Ectodermal cell (in vitro differentiated cells): ENCODE measurements around the gene SRGAP1.

ENCODE experiments used
- H3K27ac ChIP-seq: 2 replicates; pipeline ENCODE4 v1.7.0; 2013; ENCODE audit warnings: mild to moderate bottlenecking, low read depth, low read length; ENCODE audit not compliant: insufficient read depth, poor library complexity, severe bottlenecking
- H3K27me3 ChIP-seq: 2 replicates; pipeline ENCODE4 v1.7.0; 2013; ENCODE audit warnings: mild to moderate bottlenecking, low read length; ENCODE audit not compliant: insufficient read depth, control insufficient read depth, poor library complexity, severe bottlenecking
- H3K36me3 ChIP-seq: one replicate; pipeline ENCODE4 v1.7.0; 2013; ENCODE audit warnings: low read length; ENCODE audit not compliant: control insufficient read depth, insufficient read depth
- H3K4me1 ChIP-seq: one replicate; pipeline ENCODE4 v1.7.0; 2013; ENCODE audit warnings: low read length; ENCODE audit not compliant: control insufficient read depth, insufficient read depth
- H3K4me3 ChIP-seq: 2 replicates; pipeline ENCODE4 v1.7.0; 2013; ENCODE audit warnings: low read depth, low read length, control low read depth; ENCODE audit not compliant: insufficient read depth
- H3K9me3 ChIP-seq: 2 replicates; pipeline ENCODE4 v1.7.0; 2013; ENCODE audit warnings: mild to moderate bottlenecking, low read length, moderate library complexity; ENCODE audit not compliant: control insufficient read depth
- WGBS, 2 experiments: methylation state at CpG; one replicate each; pipeline ENCODE4 v1.1.7; 2013; ENCODE audit warnings: missing lambda C conversion rate in 2 of 2; 5-methylcytosine and 5-hydroxymethylcytosine counted together

SRGAP1 gene

DNA sequence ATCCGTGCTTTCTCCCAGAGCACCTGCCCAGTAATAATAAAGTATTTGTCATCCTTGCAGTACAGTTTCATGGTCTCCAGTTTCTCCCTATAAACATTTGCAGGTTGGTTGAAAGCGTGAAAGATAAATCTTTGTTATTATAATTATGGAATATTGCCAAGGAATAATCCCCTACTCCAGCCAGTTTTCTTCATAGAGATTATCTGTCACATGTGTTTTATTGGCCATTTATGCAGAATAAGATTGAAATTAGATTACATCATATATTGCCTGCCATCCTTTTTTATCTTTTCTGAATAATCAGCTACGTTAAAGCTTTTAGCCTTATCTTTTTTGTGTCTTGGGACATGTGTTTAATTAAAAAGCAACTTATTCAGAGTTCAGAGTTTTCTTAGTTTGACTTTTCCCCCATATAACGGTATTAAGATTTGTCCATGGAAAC lies 209.6 kb downstream of the SRGAP1 start:
- WGBS, 2 experiments = 87 to 92% methylated on average over 2 to 3 of the region's 4 CpGs
- Histone ChIP-seq H3K4me3 (no peak overlapping the region), H3K4me1 (no peaks in the 10 kb centered on the region), H3K27me3 (no peaks in the 10 kb centered on the region), H3K9me3 (no peaks in the 10 kb centered on the region), H3K27ac (no peak overlapping the region), H3K36me3 (no peaks in the 10 kb centered on the region)

DNA sequence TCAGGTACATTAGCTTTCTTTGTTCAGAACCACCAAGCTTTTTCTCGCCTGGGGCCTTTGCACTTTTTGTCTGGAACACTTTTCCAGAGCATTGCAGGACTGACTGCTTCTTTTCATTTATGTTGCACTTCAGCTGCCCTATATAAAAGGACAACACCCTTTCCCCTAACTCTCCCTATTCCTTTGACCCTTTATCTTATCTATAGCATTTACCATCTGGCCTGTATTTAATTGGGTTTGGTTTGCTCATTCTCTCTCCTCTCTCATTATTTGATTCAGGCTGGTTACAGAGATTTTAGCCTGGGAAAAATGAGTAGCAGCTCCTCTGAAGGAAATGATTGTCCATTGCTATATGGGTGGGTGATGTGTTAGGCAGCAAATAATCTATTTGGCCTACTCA lies 212.2 kb downstream of the SRGAP1 start:
- Histone ChIP-seq H3K27me3 (no peaks in the 10 kb centered on the region), H3K4me3 (no peak overlapping the region), H3K4me1 (no peaks in the 10 kb centered on the region), H3K9me3 (no peaks in the 10 kb centered on the region), H3K27ac (no peak overlapping the region), H3K36me3 (no peaks in the 10 kb centered on the region)
- WGBS, 2 experiments = 94 to 95% methylated on average over 1 of the region's 1 CpG

DNA sequence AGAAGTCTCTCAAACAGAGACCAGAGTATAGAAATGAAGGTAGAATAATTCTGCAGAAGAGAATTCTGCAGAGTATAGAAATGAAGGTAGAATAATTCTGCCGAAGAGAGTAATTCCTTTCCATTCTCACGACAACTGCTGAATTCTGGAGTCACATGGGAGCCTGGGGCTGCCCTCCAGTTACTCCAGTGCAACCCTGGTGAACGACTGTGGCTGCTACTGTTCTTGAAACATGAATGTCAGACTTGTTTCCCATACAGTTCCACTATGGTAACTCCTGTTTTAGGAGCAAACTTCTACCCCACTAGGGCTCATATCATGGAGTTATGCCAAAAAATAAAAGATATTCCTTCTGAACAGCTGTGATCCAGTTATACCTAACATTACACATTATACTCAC lies 213.2 kb downstream of the SRGAP1 start:
- no peak overlapping the region for H3K27ac ChIP-seq
- H3K4me1 ChIP-seq = no peaks in the 10 kb centered on the region
- H3K4me3 ChIP-seq = no peak overlapping the region
- H3K9me3 ChIP-seq = no peaks in the 10 kb centered on the region
- H3K27me3 ChIP-seq = no peaks in the 10 kb centered on the region
- no peaks in the 10 kb centered on the region for H3K36me3 ChIP-seq
- WGBS, 2 experiments = 92 to 95% methylated on average over 3 of the region's 3 CpGs

DNA sequence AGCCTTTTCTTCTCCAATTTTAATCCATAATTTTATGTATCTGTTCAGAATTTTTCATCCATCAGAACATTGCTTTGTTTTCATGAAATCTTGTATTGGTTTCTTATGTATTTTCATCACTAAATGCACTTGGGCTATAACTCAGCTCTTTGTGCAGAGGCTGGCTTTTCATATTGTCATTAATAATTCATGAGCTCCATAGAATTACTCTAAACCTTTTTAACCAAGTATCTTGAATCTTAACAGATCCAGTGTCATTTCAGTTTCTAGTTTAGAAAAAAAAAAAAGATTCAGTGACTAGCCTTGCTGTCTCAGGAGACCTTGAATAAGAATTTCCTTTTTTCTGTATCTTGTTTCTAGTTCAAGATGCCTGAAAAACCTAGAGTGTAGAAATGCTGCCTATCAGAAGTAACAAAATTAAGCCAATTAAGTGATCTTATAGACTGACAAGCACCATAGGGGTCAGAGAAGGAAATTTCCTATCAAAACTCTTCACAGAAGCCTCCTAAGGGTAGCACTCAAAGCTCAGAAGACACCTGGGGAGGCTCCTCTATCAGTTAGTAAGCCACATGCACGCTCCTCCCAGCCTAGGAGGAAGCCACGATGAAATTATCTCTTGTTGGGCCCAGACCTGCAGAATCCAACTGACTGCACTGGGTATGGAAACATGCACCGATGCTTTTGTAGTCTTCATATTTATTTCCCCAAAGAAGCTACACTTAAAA lies 214.2 kb downstream of the SRGAP1 start:
- no peaks in the 10 kb centered on the region for H3K4me1 ChIP-seq
- no peak overlapping the region for H3K27ac ChIP-seq
- H3K4me3 ChIP-seq = no peak overlapping the region
- WGBS, 2 experiments = 64 to 73% methylated on average over 3 of the region's 3 CpGs
- no peaks in the 10 kb centered on the region for H3K27me3 ChIP-seq
- H3K36me3 ChIP-seq = no peaks in the 10 kb centered on the region
- no peaks in the 10 kb centered on the region for H3K9me3 ChIP-seq

DNA sequence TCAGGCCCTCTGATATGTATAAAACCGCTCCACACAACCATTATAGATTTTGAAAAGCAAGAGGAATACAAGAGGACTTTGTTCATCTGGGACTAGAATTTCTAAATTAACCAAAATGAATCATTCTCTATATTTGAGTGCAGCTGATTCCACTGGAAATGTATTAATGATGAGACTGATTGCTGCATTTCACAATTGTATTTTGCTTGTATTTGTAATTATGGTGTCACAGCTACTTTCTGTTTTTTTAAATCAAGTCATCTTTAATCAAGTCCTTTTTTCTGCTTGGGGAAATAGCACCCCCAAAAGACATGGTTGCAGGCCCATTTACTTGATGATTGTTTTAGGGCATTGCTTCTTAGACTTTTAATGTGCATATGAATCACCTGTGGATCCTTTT lies 215.2 kb downstream of the SRGAP1 start:
- no peaks in the 10 kb centered on the region for H3K9me3 ChIP-seq
- H3K4me1 ChIP-seq = no peaks in the 10 kb centered on the region
- H3K4me3 ChIP-seq = no peak overlapping the region
- H3K36me3 ChIP-seq = no peaks in the 10 kb centered on the region
- 100% methylated on average over 1 of the region's 1 CpG; no CpG with 5 or more reads in 1 of the 2 experiments for WGBS, 2 experiments
- no peak overlapping the region for H3K27ac ChIP-seq
- H3K27me3 ChIP-seq = no peaks in the 10 kb centered on the region

DNA sequence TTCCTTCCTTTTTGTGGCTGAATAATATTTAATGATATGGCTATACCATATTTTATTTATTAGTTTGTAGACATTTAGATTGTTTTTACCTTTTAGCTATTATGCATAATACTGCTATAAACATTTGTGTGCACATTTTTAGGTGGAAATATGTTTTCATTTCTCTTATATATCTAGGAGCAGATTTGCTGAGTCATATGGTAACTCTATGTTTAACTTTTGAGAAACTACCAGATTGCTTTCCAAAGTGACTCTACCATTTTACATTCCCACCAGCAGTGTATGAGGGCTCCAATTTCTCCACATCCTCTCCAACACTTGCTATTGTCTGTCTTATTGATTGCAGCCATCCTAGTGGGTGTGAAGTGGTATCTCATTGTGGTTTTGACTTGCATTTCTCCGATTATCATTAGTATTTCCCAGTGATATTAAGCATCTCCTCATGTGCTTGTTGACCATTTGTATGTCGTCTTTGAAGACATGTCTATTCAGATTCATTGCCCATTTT lies 217.4 kb downstream of the SRGAP1 start:
- Histone ChIP-seq H3K4me1 (no peaks in the 10 kb centered on the region), H3K27me3 (no peaks in the 10 kb centered on the region), H3K9me3 (no peaks in the 10 kb centered on the region), H3K4me3 (no peak overlapping the region), H3K27ac (no peak overlapping the region), H3K36me3 (no peaks in the 10 kb centered on the region)
- 90 to 100% methylated on average over 1 to 2 of the region's 2 CpGs for WGBS, 2 experiments

DNA sequence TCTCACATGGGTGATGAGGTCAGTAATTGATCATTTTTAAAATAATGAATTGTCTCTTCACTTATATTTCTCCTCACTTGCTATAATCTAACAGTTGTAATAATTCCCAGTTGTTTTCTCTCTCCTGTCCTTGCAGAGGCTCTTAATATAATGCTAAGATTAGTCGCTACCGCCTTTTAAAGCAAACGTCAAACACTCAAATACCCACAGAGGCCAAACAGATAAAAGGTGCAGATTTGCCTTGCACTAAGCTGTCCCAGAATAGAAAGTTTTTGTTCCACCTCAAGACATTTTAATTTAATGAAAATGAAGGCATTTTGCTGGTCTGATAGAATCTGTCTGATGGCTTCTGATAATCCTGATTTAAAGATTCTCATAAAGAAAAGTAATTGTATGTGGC lies 218.6 kb downstream of the SRGAP1 start:
- no peak overlapping the region for H3K4me3 ChIP-seq
- no peaks in the 10 kb centered on the region for H3K9me3 ChIP-seq
- WGBS, 2 experiments = 93 to 99% methylated on average over 3 of the region's 3 CpGs
- H3K4me1 ChIP-seq = no peaks in the 10 kb centered on the region
- H3K36me3 ChIP-seq = no peaks in the 10 kb centered on the region
- H3K27me3 ChIP-seq = no peaks in the 10 kb centered on the region
- no peak overlapping the region for H3K27ac ChIP-seq

DNA sequence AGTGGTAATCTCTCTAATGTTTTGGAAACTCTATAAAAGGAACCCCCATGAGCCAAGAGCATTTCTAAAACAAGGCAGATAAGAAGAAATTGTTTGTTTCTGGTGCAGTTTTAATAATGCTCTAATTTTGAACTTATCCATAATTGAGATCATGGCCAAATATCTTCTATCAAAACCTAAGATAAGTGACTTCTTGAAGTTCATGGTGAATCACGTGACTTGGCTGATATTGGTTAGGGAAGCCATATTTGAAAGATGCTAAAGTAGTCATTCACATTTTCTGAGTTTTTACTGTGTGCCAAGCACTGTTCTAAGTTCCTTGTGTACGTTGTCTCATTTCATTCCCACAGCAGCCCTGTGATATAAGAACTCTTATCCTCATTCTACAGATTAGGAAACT lies 219.7 kb downstream of the SRGAP1 start:
- Histone ChIP-seq H3K27me3 (no peaks in the 10 kb centered on the region), H3K36me3 (no peaks in the 10 kb centered on the region), H3K4me1 (no peaks in the 10 kb centered on the region), H3K4me3 (no peak overlapping the region), H3K27ac (no peak overlapping the region), H3K9me3 (no peaks in the 10 kb centered on the region)
- 92 to 93% methylated on average over 2 of the region's 2 CpGs for WGBS, 2 experiments

DNA sequence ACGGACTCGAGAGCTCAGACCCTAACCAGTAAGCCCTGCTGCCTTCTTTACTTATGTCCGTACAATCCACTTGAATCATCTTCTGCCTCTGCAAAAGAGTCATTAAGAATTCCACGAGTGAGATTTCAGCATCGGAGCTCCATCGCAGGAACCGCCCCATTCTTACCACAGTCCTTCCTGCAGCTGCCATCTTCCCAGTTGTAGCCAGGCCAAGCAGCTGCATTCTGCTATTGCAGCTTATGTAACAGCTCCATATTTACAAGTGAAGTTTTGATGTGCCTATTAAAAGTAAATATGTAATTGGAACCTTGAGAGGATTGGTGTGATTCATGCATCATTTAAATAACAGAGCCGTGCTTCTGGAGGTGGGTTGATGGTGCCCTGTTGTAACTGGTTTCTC lies 220.2 kb downstream of the SRGAP1 start:
- Histone ChIP-seq H3K27me3 (no peaks in the 10 kb centered on the region), H3K27ac (no peak overlapping the region), H3K9me3 (no peaks in the 10 kb centered on the region), H3K36me3 (no peaks in the 10 kb centered on the region), H3K4me3 (no peak overlapping the region), H3K4me1 (no peaks in the 10 kb centered on the region)
- WGBS, 2 experiments = 94 to 96% methylated on average over 8 of the region's 8 CpGs

DNA sequence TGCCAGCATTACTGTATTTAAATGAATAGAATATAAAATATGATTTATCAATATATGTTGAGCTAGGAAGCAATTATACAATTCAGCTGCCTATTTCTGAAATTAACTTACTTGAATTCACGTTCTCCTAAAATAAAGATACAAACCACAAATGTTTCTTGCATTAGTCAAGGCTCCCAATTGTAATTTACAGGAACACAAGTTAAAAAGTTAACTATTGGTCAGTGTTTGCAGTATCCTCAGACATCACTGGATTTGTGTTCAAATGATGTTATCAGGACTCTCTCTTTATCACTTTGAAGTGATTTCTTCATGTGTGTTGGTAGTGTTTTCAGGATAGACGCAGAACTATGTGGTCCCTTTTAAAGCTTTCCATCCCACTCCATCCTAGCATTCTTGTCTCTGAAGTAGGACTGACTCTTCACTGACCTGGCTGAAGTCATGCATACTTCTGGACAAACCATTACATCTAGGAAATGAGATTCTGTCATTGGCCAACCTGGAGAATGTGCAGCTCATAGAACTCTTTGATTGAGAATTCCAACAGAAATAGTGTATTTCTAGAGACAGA lies 221.5 kb downstream of the SRGAP1 start:
- Histone ChIP-seq H3K36me3 (no peaks in the 10 kb centered on the region), H3K27ac (no peak overlapping the region)

More for the DNA sequence above, 221.5 kb downstream of the SRGAP1 start:
- no peaks in the 10 kb centered on the region for H3K9me3 ChIP-seq
- no peaks in the 10 kb centered on the region for H3K27me3 ChIP-seq
- WGBS, 2 experiments = 92 to 100% methylated on average over 2 of the region's 2 CpGs
- H3K4me1 ChIP-seq = no peaks in the 10 kb centered on the region
- H3K4me3 ChIP-seq = no peak overlapping the region
